8988T (cell line): ENCODE measurements around the gene SIX6.
"Not testable (repeated sequence)": the region's sequence is repeated elsewhere in the genome, so short reads cannot be mapped to it uniquely, and the experiment has no call there.

ENCODE experiments used
- DNase-seq: peaks from one replicate; pipeline ENCODE4 v3.0.0; 2011

Gene SIX6

GRCh38 chr14:60508707-60509437 is at the start of gene SIX6:
Gene SIX6, plus strand, starts transcription at chr14:60509146. Its CDS starts 253 bp downstream, at chr14:60509399.
- DNase-seq = no peak

- not testable (repeated sequence) for DNase-seq
Observed at GRCh38 chr14:60480248-60480647, 28.7 kb upstream of the SIX6 start.

GRCh38 chr14:60482743-60483142 is 26.2 kb upstream of the SIX6 start:
- no peak for DNase-seq

GRCh38 chr14:60485057-60485597 is 23.8 kb upstream of the SIX6 start:
- no peak for DNase-seq

GRCh38 chr14:60485598-60486251 is 23.2 kb upstream of the SIX6 start, which contains the start of gene C14orf39:
Gene C14orf39, minus strand, starts transcription at chr14:60486063. Its CDS starts 985 bp downstream, at chr14:60485078.
- no peak for DNase-seq

- no peak for DNase-seq
Observed at GRCh38 chr14:60487211-60487610, 21.7 kb upstream of the SIX6 start.

GRCh38 chr14:60488175-60488574 is 20.8 kb upstream of the SIX6 start:
- no peak for DNase-seq

GRCh38 chr14:60490270-60490669 is 18.7 kb upstream of the SIX6 start:
- no peak for DNase-seq

- DNase-seq = no peak
Observed at GRCh38 chr14:60495946-60496345, 13.0 kb upstream of the SIX6 start.

GRCh38 chr14:60502541-60502940 is 6.4 kb upstream of the SIX6 start:
- no peak for DNase-seq

GRCh38 chr14:60505448-60505847 is 3.5 kb upstream of the SIX6 start:
- no peak for DNase-seq

GRCh38 chr14:60506010-60506409 is 2.9 kb upstream of the SIX6 start:
- DNase-seq = no peak

- no peak for DNase-seq
Observed at GRCh38 chr14:60506462-60506984, 2.4 kb upstream of the SIX6 start.

- DNase-seq = no peak
Observed at GRCh38 chr14:60506985-60507829, 1.7 kb upstream of the SIX6 start.

GRCh38 chr14:60508363-60508706 is 611 bp upstream of the SIX6 start:
- DNase-seq = no peak

GRCh38 chr14:60509438-60510253 is 700 bp downstream of the SIX6 start:
- no peak for DNase-seq

- DNase-seq = no peak
Observed at GRCh38 chr14:60510254-60510950, 1.5 kb downstream of the SIX6 start.

GRCh38 chr14:60510951-60511599 is 2.1 kb downstream of the SIX6 start:
- no peak for DNase-seq

GRCh38 chr14:60512126-60512525 is 3.2 kb downstream of the SIX6 start:
- no peak for DNase-seq

GRCh38 chr14:60512973-60513571 is 4.1 kb downstream of the SIX6 start:
- no peak for DNase-seq

GRCh38 chr14:60514378-60514740 is 5.4 kb downstream of the SIX6 start:
- DNase-seq = no peak
